GM12878 (cell line): Measurements from ENCODE around the gene SH3GL2. TPM values are rescaled to one million over a fixed set of nuclear protein-coding genes. Genes with fewer than 3 reads are reported as not detected.

Experiments
- ATAC-seq: fragments of 200-7000 bp; cut with Tn5 transposase; 3 replicates; pipeline ENCODE4 v1.9.1; 2020; ENCODE audit warnings: mild to moderate bottlenecking, moderate library complexity
- BruUV-seq: library from RNA; stranded (reverse); fragments of 400-500 nt; replicated peaks from 2 replicates; lab custom pipeline; 2021; lab: Mats Ljungman, UMichigan
- CTCF ChIA-PET: fragments of 300-600 bp; sonication (Branson Sonifier 250); formaldehyde crosslinking; extraction: SDS; loops from one replicate; lab custom pipeline; 2021; ENCODE audit warnings: inconsistent platforms; lab: Yijun Ruan, JAX
- POLR2A ChIA-PET: fragments of 350-600 bp; formaldehyde crosslinking; extraction: SDS; loops from one replicate; lab custom pipeline; 2021; ENCODE audit warnings: inconsistent platforms; lab: Charles Lee
- RAD21 ChIA-PET: fragments of 300-600 bp; sonication (Branson Sonifier 250); formaldehyde crosslinking; loops from one replicate; lab custom pipeline; 2023; ENCODE audit warnings: antibody characterized with exemption; ENCODE audit not compliant: unreplicated experiment; lab: Charles Lee
- SMC1A ChIA-PET: fragments of 300-600 bp; sonication (Branson Sonifier 250); formaldehyde crosslinking; loops from one replicate; lab custom pipeline; 2023; ENCODE audit not compliant: unreplicated experiment, uncharacterized antibody; lab: Charles Lee
- DNase-seq: peaks from one replicate; pipeline ENCODE4 v3.0.0-alpha.2; 2011; ENCODE audit warnings: low read depth, low spot score
- FAIRE-seq: peaks from 3 replicates; lab custom pipeline; 2011; peaks lifted over from hg19 to GRCh38; lab: Jason Lieb, UNC
- H2AFZ ChIP-seq: 2 replicates; pipeline ENCODE4 v1.6.0; 2011; ENCODE audit warnings: low read depth, low read length, control low read depth; ENCODE audit not compliant: control insufficient read depth
- H3K27ac ChIP-seq: 2 replicates; pipeline ENCODE4 v1.5.1; 2011; ENCODE audit warnings: control low read depth; ENCODE audit not compliant: control insufficient read depth, insufficient read depth
- H3K27me3 ChIP-seq, 2 experiments: replicated peaks in 1 of 2; 2 replicates each; pipeline versions ENCODE4 v1.6.0 to v1.6.1; 2011; ENCODE audit warnings: low read length in 1 of 2; ENCODE audit not compliant: control insufficient read depth in 2 of 2, insufficient read depth in 2 of 2
- H3K36me3 ChIP-seq, 2 experiments: 2 replicates each; pipeline ENCODE4 v1.5.1; 2011; ENCODE audit warnings: low read length in 1 of 2; ENCODE audit not compliant: control insufficient read depth in 2 of 2, insufficient read depth in 2 of 2
- H3K4me1 ChIP-seq: 2 replicates; pipeline ENCODE4 v1.6.1; 2011; ENCODE audit warnings: mild to moderate bottlenecking, low read length, moderate library complexity, mixed read lengths; ENCODE audit not compliant: control insufficient read depth, insufficient read depth
- H3K4me2 ChIP-seq: 2 replicates; pipeline ENCODE4 v1.6.0; 2011; ENCODE audit warnings: control low read depth; ENCODE audit not compliant: control insufficient read depth, insufficient read depth
- H3K4me3 ChIP-seq: fragments of 200-600 bp; sonication (generic); 2 replicates; pipeline ENCODE4 v1.5.1; 2016
- H3K79me2 ChIP-seq: 2 replicates; pipeline ENCODE4 v1.6.0; 2011; ENCODE audit warnings: low read length; ENCODE audit not compliant: control insufficient read depth, insufficient read depth
- H3K9ac ChIP-seq: 2 replicates; pipeline ENCODE4 v1.8.0; 2011; ENCODE audit warnings: low read length, control low read depth, mixed read lengths; ENCODE audit not compliant: control insufficient read depth, insufficient read depth
- H3K9me3 ChIP-seq: replicated peaks from 3 replicates; pipeline ENCODE4 v1.5.1; 2011; ENCODE audit warnings: mild to moderate bottlenecking, low read length; ENCODE audit not compliant: control insufficient read depth, insufficient read depth
- H4K20me1 ChIP-seq: 2 replicates; pipeline ENCODE4 v1.6.0; 2011; ENCODE audit not compliant: control insufficient read depth, insufficient read depth
- BCL11A ChIP-seq: IDR thresholded peaks from 2 replicates; pipeline ENCODE4 v1.6.1; 2011; ENCODE audit warnings: low read depth, low read length
- BRCA1 ChIP-seq: IDR thresholded peaks from 2 replicates; pipeline ENCODE4 v1.6.1; 2011; ENCODE audit warnings: low read depth, low read length, improper control_type of control experiment
- EP300 ChIP-seq, 2 experiments: fragments of 150-350 bp in 1 of 2; IDR thresholded peaks; 2 replicates each; pipeline ENCODE4 v1.6.1; 2011 to 2012; ENCODE audit warnings: low read depth in 2 of 2, low read length in 2 of 2, borderline replicate concordance in 1 of 2, improper control_type of control experiment in 1 of 2, inconsistent platforms in 1 of 2; ENCODE audit not compliant: control insufficient read depth in 1 of 2
- EZH2 ChIP-seq: IDR thresholded peaks from 2 replicates; pipeline ENCODE4 v1.6.1; 2012; ENCODE audit warnings: low read depth, mild to moderate bottlenecking, control low read depth, inconsistent platforms, low read length, borderline replicate concordance; ENCODE audit not compliant: control insufficient read depth
- FOS ChIP-seq: IDR thresholded peaks from 3 replicates; pipeline ENCODE4 v1.6.1; 2011; ENCODE audit warnings: borderline replicate concordance; ENCODE audit not compliant: insufficient read length; ENCODE audit errors: extremely low read depth
- GATAD2B ChIP-seq: fragments of 450-650 bp; conservative IDR thresholded peaks from 2 replicates; pipeline ENCODE4 v1.6.1; 2017; ENCODE audit warnings: low read depth, mild to moderate bottlenecking, moderate library complexity
- JUND ChIP-seq: IDR thresholded peaks from 2 replicates; pipeline ENCODE4 v1.6.1; 2012; ENCODE audit warnings: low read depth, mild to moderate bottlenecking, low read length, improper control_type of control experiment, moderate library complexity
- LARP7 ChIP-seq: fragments of 450-650 bp; IDR thresholded peaks from 2 replicates; pipeline ENCODE4 v1.6.1; 2017; ENCODE audit warnings: mild to moderate bottlenecking
- MEF2A ChIP-seq: IDR thresholded peaks from 2 replicates; pipeline ENCODE4 v1.6.1; 2011; ENCODE audit warnings: low read depth, mild to moderate bottlenecking, low read length, moderate library complexity; ENCODE audit not compliant: insufficient read depth
- MXI1 ChIP-seq: fragments of 150-350 bp; IDR thresholded peaks from 2 replicates; pipeline ENCODE4 v1.6.1; 2011; ENCODE audit warnings: low read depth, mild to moderate bottlenecking, inconsistent platforms, low read length, improper control_type of control experiment
- POLR2AphosphoS5 ChIP-seq: IDR thresholded peaks from 2 replicates; pipeline ENCODE4 v1.6.1; 2011; ENCODE audit warnings: mild to moderate bottlenecking, low read length, inconsistent platforms
- SP1 ChIP-seq: IDR thresholded peaks from one replicate; pipeline ENCODE4 v1.6.1; 2011; ENCODE audit warnings: low read depth, low read length
- STAT3 ChIP-seq: IDR thresholded peaks from 2 replicates; pipeline ENCODE4 v1.6.1; 2011; ENCODE audit warnings: low read depth, low read length, improper control_type of control experiment
- WRNIP1 ChIP-seq: IDR thresholded peaks from 2 replicates; pipeline ENCODE4 v1.6.1; 2011; ENCODE audit warnings: low read depth, low read length, improper control_type of control experiment, borderline replicate concordance
- WGBS: methylation state at CpG from one replicate; pipeline ENCODE4 v1.1.6; 2016; ENCODE audit warnings: low lambda C conversion rate; ENCODE audit not compliant: insufficient replicate concordance, insufficient coverage; ENCODE audit errors: missing lambda C conversion rate; 5-methylcytosine and 5-hydroxymethylcytosine counted together
- in situ Hi-C: fragments of 300-500 bp; cut with MboI; formaldehyde crosslinking; loops from 9 replicates; pipeline ENCODE4 v1.14.3; 2018; ENCODE audit warnings: mixed read lengths
- intact Hi-C: fragments of 100-400 bp; cut with micrococcal nuclease; formaldehyde crosslinking; loops from one replicate; pipeline ENCODE4 v1.14.2; 2022; ENCODE audit not compliant: unreplicated experiment
- polyA plus RNA-seq, 11 experiments: library from polyadenylated mRNA; depleted of rRNA in 4 of 11; unstranded in 6 of 11; stranded (reverse) in 5 of 11; fragments of >200 nt; fragmentation: Nextera tagmentation in 4 of 11; fragmentation: Illumina TruSeq in 1 of 11; extraction: Ambion mirVana in 4 of 11; extraction: Trizol in 1 of 11; gene quantifications; 1 replicate in 1 of 11; 2 replicates in 10 of 11; pipeline versions ENCODE4 v1.2.1 to v1.2.3, GENCODE V29; 2011 to 2016; ENCODE audit warnings: inconsistent platforms in 2 of 11, missing spikeins in 2 of 11, low read depth in 1 of 11
- total RNA-seq, 4 experiments: library from RNA; depleted of rRNA in 3 of 4; stranded (reverse); fragments of >200 nt in 3 of 4; fragmentation: Illumina TruSeq in 1 of 4; extraction: Trizol in 1 of 4; gene quantifications; 2 replicates each; pipeline versions ENCODE4 v1.2.1 to v1.2.3, GENCODE V29; 2013 to 2021
- TF ChIP-seq, protein P1 (sequence below): IDR thresholded peaks from 2 replicates; pipeline ENCODE4 v1.6.1; 2012; ENCODE audit warnings: low read depth, low read length, improper control_type of control experiment
- TF ChIP-seq, protein P2 (sequence below): fragments of 450-650 bp; IDR thresholded peaks from 2 replicates; pipeline ENCODE4 v1.6.1; 2017; ENCODE audit warnings: mild to moderate bottlenecking, moderate library complexity
- TF ChIP-seq, protein P3 (sequence below): fragments of 450-650 bp; conservative IDR thresholded peaks from 2 replicates; pipeline ENCODE4 v1.6.1; 2017; ENCODE audit warnings: mild to moderate bottlenecking, moderate library complexity

The SH3GL2 gene
- total and polyA plus RNA-seq, 10 of the 15 experiments (the other 5 are each of a cell fraction or from before 2014, with no cell fraction given) = not detected

DNA sequence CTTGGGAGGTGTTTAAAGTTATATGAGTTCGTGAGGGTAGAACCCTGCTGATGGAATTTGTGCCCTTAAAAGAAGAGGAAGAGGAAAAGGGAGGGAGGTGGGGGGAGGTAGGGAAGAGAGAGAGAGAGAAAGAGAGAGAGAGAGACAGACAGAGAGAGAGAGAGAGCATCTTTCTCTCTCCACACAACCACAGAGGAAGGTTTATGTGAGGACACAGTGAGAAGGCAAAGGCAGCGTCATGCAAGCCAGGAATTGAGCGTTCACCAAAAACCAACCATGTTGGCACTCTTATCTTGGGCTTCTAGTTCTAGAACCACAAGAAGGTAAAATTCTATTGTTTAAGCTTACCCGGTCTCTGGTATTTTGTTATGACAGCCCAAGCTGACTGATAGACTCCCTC, 152.4 kb downstream of the SH3GL2 start (continued):
- TF ChIP-seq, protein P1, sequence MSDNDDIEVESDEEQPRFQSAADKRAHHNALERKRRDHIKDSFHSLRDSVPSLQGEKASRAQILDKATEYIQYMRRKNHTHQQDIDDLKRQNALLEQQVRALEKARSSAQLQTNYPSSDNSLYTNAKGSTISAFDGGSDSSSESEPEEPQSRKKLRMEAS = no peak
- no peak for TF ChIP-seq SP1

DNA sequence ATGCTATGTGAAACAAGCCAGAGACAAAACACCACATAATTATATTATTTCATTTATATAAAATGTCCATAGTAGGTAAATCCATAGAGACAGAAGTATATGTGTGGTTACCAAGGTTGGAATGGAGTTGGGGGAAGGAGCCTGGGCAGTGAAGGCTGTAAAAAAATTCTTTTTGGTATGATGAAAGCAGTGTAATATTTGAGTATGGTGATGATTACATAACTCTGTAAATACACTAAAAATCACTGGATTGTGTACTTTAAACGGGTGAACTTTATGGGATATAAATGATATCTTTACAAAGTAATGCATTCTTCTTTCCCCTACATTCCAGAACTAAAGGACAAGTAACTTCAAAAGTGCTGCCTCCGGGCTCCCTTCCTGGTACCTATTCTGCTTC, 155.8 kb downstream of the SH3GL2 start:
- no peak overlapping the region for H3K9ac ChIP-seq
- CTCF ChIA-PET = no interaction called here
- H3K4me3 ChIP-seq = no peak overlapping the region
- no peaks in the 10 kb centered on the region for H4K20me1 ChIP-seq
- RAD21 ChIA-PET = no interaction called here
- POLR2A ChIA-PET = no interaction called here
- H3K79me2 ChIP-seq = no peaks in the 10 kb centered on the region
- ATAC-seq (no peak), DNase-seq (no peak), FAIRE-seq (no peak)
- SMC1A ChIA-PET = no interaction called here
- H3K9me3 ChIP-seq = no peaks in the 10 kb centered on the region
- TF ChIP-seq FOS (no peak), STAT3 (no peak), POLR2AphosphoS5 (no peak), BCL11A (no peak), MXI1 (no peak), LARP7 (no peak), EP300 (IDR thresholded peaks at IDR 0.05; ENCODE audit: borderline replicate concordance in 1 of 2, control insufficient read depth in 1 of 2, low read depth in 2 of 2, low read length in 2 of 2) (no peak), BRCA1 (no peak), EZH2 (no peak), GATAD2B (no peak), MEF2A (no peak), JUND (no peak), WRNIP1 (no peak)
- TF ChIP-seq, protein P2, sequence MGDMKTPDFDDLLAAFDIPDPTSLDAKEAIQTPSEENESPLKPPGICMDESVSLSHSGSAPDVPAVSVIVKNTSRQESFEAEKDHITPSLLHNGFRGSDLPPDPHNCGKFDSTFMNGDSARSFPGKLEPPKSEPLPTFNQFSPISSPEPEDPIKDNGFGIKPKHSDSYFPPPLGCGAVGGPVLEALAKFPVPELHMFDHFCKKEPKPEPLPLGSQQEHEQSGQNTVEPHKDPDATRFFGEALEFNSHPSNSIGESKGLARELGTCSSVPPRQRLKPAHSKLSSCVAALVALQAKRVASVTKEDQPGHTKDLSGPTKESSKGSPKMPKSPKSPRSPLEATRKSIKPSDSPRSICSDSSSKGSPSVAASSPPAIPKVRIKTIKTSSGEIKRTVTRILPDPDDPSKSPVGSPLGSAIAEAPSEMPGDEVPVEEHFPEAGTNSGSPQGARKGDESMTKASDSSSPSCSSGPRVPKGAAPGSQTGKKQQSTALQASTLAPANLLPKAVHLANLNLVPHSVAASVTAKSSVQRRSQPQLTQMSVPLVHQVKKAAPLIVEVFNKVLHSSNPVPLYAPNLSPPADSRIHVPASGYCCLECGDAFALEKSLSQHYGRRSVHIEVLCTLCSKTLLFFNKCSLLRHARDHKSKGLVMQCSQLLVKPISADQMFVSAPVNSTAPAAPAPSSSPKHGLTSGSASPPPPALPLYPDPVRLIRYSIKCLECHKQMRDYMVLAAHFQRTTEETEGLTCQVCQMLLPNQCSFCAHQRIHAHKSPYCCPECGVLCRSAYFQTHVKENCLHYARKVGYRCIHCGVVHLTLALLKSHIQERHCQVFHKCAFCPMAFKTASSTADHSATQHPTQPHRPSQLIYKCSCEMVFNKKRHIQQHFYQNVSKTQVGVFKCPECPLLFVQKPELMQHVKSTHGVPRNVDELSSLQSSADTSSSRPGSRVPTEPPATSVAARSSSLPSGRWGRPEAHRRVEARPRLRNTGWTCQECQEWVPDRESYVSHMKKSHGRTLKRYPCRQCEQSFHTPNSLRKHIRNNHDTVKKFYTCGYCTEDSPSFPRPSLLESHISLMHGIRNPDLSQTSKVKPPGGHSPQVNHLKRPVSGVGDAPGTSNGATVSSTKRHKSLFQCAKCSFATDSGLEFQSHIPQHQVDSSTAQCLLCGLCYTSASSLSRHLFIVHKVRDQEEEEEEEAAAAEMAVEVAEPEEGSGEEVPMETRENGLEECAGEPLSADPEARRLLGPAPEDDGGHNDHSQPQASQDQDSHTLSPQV = no peak
- TF ChIP-seq, protein P3, sequence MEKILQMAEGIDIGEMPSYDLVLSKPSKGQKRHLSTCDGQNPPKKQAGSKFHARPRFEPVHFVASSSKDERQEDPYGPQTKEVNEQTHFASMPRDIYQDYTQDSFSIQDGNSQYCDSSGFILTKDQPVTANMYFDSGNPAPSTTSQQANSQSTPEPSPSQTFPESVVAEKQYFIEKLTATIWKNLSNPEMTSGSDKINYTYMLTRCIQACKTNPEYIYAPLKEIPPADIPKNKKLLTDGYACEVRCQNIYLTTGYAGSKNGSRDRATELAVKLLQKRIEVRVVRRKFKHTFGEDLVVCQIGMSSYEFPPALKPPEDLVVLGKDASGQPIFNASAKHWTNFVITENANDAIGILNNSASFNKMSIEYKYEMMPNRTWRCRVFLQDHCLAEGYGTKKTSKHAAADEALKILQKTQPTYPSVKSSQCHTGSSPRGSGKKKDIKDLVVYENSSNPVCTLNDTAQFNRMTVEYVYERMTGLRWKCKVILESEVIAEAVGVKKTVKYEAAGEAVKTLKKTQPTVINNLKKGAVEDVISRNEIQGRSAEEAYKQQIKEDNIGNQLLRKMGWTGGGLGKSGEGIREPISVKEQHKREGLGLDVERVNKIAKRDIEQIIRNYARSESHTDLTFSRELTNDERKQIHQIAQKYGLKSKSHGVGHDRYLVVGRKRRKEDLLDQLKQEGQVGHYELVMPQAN = no peak
- intact Hi-C loops (no loop called here), in situ Hi-C loops (no loop called here)
- no peaks in the 10 kb centered on the region for H3K27me3 ChIP-seq
- no peaks in the 10 kb centered on the region for H3K36me3 ChIP-seq
- H3K27ac ChIP-seq = no peak overlapping the region
- H2AFZ ChIP-seq = no peak overlapping the region
- BruUV-seq = no TSS peak
- 0% methylated on average over 2 of the region's 2 CpGs for WGBS
- H3K4me1 ChIP-seq = no peaks in the 10 kb centered on the region
- H3K4me2 ChIP-seq = no peak overlapping the region
